ENCODE measurements around the gene LCE7A. TPM values are rescaled to one million over a fixed set of nuclear protein-coding genes. Genes with fewer than 3 reads are reported as not detected.

LCE7A gene
- total and polyA plus RNA-seq, 2 donors (not counting 3 experiments of a cell fraction or from before 2014, with no cell fraction given) = not detected

GRCh38 chr1:152899883-152900282 is 40.1 kb downstream of the LCE7A start:
- no peaks in the 10 kb centered on the region for H3K27me3 ChIP-seq (ENCODE audit: control insufficient read depth in 2 of 2, insufficient read depth in 2 of 2, low read length in 2 of 2)
- no peaks in the 10 kb centered on the region for H4K20me1 ChIP-seq (replicated peaks; ENCODE audit: control insufficient read depth, extremely low read depth, insufficient read depth, low read length)
- H3K9me1 ChIP-seq (replicated peaks; ENCODE audit: control insufficient read depth, extremely low read depth, insufficient read depth, low read length) = no peaks in the 10 kb centered on the region
- TF ChIP-seq GATA2 (IDR thresholded peaks at IDR 0.05; ENCODE audit: insufficient read depth, insufficient read length, low read depth, low read length) (no peak), MAX (IDR thresholded peaks at IDR 0.05; ENCODE audit: insufficient read depth, insufficient read length) (no peak), POLR2A (IDR thresholded peaks at IDR 0.05; ENCODE audit: low read depth, low read length) (no peak), CTCF (IDR thresholded peaks at IDR 0.05; ENCODE audit: extremely low read depth in 1 of 2, insufficient read depth in 1 of 2, low read depth in 1 of 2, low read length in 2 of 2) (no peak), FOS (IDR thresholded peaks at IDR 0.05; ENCODE audit: borderline replicate concordance, insufficient read depth, low read length) (no peak), EZH2 (IDR thresholded peaks at IDR 0.05; ENCODE audit: borderline replicate concordance, low read depth, low read length, severe bottlenecking) (no peak), JUN (IDR thresholded peaks at IDR 0.05; ENCODE audit: borderline replicate concordance, insufficient read depth, insufficient read length, low read depth) (no peak), MYC (IDR thresholded peaks at IDR 0.05; ENCODE audit: low read depth, low read length) (no peak), POLR2AphosphoS5 (IDR thresholded peaks at IDR 0.05; ENCODE audit: insufficient read depth, low read depth, low read length) (no peak)
- no peak overlapping the region for H2AFZ ChIP-seq (ENCODE audit: low read depth, low read length)
- dilution Hi-C loops (cut with MboI; ENCODE audit: extremely low pct_ligation_motif_present, low sequenced_read_pairs) (no loop called here), intact Hi-C loops (cut with micrococcal nuclease) (no loop called here)
- H3K36me3 ChIP-seq (ENCODE audit: control insufficient read depth in 2 of 2, extremely low read depth in 1 of 2, insufficient read depth in 2 of 2, low read length in 2 of 2) = no peaks in the 10 kb centered on the region
- no peak for DNase-seq (ENCODE audit: low read depth, low spot score)
- no peaks in the 10 kb centered on the region for H3K79me2 ChIP-seq (ENCODE audit: control insufficient read depth, insufficient read depth, low read length)
- no peak overlapping the region for H3K27ac ChIP-seq (ENCODE audit: insufficient read depth, low read depth, low read length)
- CTCF ChIA-PET = interaction anchor here (0.7 kb wide), 1 partner anchor 257 kb away, joined by 7 read pairs; no protein-coding TSS in a partner anchor
- no TSS peak for BruUV-seq (replicated peaks)
- no peak overlapping the region for H3K4me3 ChIP-seq (replicated peaks in 1 of 3; ENCODE audit: insufficient read depth in 1 of 3, low read depth in 1 of 3, low read length in 3 of 3)
- no peak overlapping the region for H3K9ac ChIP-seq (replicated peaks; ENCODE audit: extremely low read depth, insufficient read depth, low read length)
- POLR2A ChIA-PET = no interaction called here
- FAIRE-seq = no peak
- H3K4me1 ChIP-seq (ENCODE audit: control insufficient read depth, extremely low read depth, insufficient read depth, low read length) = no peaks in the 10 kb centered on the region
- no peaks in the 10 kb centered on the region for H3K9me3 ChIP-seq (replicated peaks; ENCODE audit: control insufficient read depth, insufficient read depth, low read length)
- no peak overlapping the region for H3K4me2 ChIP-seq (ENCODE audit: insufficient read depth, low read length)
